ENCODE measurements around the gene CLDN11. TPM values are rescaled to one million over a fixed set of nuclear protein-coding genes. Genes with fewer than 3 reads are reported as not detected.

Gene CLDN11
- total and polyA plus RNA-seq, 5 donors: 7.5 to 13.7 (median 11.3) TPM

Small RNAs within 50 kb of the gene (microRNA-seq; reads per million reads assigned to microRNA genes)
- 0 reads per million in 2 donors for gene MIR6828

Other genes with a start within 250 kb of the CLDN11 start
- gene PHC3, start 237.1 kb upstream of the CLDN11 start, total RNA-seq: 10 to 100 TPM; 52.9 to 62.4 (median 61.0) TPM
- gene PHC3, start 237.1 kb upstream of the CLDN11 start, polyA plus RNA-seq: 6.2 TPM
- 10 to 100 TPM; 16.3 to 20.6 (median 17.0) TPM for gene PRKCI, start 196.4 kb upstream of the CLDN11 start, total RNA-seq
- gene PRKCI, start 196.4 kb upstream of the CLDN11 start, polyA plus RNA-seq: 9.0 TPM
- 10 to 100 TPM; 31.9 to 59.5 (median 39.1) TPM for gene SKIL, start 61.2 kb upstream of the CLDN11 start, total RNA-seq
- 9.6 TPM for gene SKIL, start 61.2 kb upstream of the CLDN11 start, polyA plus RNA-seq
- under 1 TPM in 1 of 4 donors, not detected in 3; 0.06 TPM for gene SLC7A14, start 167.2 kb downstream of the CLDN11 start, total RNA-seq
- 0.05 TPM for gene SLC7A14, start 167.2 kb downstream of the CLDN11 start, polyA plus RNA-seq

Data from right cardiac atrium (tissue), 5 donors.